Liver (tissue), 3 donors: Measurements from ENCODE around the gene TRMT1.

Experiments used
- GABPA ChIP-seq, 2 donors: IDR thresholded peaks in 1 of 2; conservative IDR thresholded peaks in 1 of 2; 2 replicates each; pipeline ENCODE4 v1.6.1; 2016; ENCODE audit warnings: antibody characterized with exemption in 2 of 2, mild to moderate bottlenecking in 1 of 2, moderate library complexity in 1 of 2
- SP1 ChIP-seq: IDR thresholded peaks from 2 replicates; pipeline ENCODE4 v1.6.1; 2018; ENCODE audit warnings: antibody characterized with exemption, mild to moderate bottlenecking
- TAF1 ChIP-seq: conservative IDR thresholded peaks from 2 replicates; pipeline ENCODE4 v1.6.1; 2016; ENCODE audit warnings: antibody characterized with exemption, mild to moderate bottlenecking
- TF ChIP-seq, protein P1 (sequence below): fragments of 150-350 bp; IDR thresholded peaks from 2 replicates; pipeline ENCODE4 v1.5.1; 2017; ENCODE audit warnings: improper control_type of control experiment, low read depth, low read length; ENCODE audit not compliant: missing input control
- TF ChIP-seq, protein P2 (sequence below): IDR thresholded peaks from 2 replicates; pipeline ENCODE4 v1.6.1; 2016; ENCODE audit warnings: antibody characterized with exemption, mild to moderate bottlenecking
- TF ChIP-seq, protein P3 (sequence below): IDR thresholded peaks from 2 replicates; pipeline ENCODE4 v1.6.1; 2016; ENCODE audit warnings: antibody characterized with exemption
- donor health status: healthy.
- donor health status: healthy.

DNA sequence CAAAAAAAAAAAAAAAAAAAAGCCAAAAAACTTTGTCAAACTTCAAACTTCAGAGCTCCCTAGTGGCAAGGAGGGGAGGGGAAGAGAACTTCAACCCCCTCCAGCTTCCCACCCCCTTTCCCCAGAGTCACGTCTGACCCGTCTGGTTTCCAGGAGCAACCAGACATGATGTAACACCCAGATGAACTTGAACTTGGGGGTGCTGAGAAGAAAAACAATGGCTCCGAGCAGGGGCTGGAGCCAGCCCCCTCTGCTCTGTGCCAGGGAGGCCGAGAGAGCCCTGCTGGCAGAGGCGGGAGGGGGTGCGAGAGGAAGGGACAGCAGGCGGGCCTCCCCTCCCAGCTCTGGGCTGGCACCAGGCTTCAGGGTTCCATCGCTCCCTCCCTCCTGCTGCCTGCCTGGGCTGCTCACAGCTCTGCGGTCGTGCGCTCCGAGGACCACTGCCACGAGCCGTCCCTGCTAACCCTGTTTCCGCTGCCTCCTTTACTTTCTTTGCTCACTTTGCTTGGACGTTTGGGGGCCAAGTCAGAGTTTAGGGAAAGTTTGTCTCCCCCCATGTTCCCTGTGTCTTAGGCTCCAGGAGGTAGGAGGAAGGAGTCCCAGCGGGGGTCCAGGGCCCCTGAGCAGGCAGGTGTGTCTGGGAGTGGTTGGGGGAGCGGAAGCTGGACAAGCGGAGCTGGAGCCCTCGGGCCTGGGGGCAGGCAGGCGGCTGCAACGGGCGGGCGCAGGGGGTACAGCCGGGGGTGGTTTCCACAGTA, 25.0 kb downstream of the TRMT1 start:
- TF ChIP-seq, protein P1, sequence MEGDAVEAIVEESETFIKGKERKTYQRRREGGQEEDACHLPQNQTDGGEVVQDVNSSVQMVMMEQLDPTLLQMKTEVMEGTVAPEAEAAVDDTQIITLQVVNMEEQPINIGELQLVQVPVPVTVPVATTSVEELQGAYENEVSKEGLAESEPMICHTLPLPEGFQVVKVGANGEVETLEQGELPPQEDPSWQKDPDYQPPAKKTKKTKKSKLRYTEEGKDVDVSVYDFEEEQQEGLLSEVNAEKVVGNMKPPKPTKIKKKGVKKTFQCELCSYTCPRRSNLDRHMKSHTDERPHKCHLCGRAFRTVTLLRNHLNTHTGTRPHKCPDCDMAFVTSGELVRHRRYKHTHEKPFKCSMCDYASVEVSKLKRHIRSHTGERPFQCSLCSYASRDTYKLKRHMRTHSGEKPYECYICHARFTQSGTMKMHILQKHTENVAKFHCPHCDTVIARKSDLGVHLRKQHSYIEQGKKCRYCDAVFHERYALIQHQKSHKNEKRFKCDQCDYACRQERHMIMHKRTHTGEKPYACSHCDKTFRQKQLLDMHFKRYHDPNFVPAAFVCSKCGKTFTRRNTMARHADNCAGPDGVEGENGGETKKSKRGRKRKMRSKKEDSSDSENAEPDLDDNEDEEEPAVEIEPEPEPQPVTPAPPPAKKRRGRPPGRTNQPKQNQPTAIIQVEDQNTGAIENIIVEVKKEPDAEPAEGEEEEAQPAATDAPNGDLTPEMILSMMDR, result no peak
- no peak for TF ChIP-seq GABPA (IDR thresholded peaks at IDR 0.05 in 1 of 2, conservative IDR thresholded peaks at IDR 0.05 in 1 of 2)
- no peak for TF ChIP-seq SP1
- TF ChIP-seq, protein P2, sequence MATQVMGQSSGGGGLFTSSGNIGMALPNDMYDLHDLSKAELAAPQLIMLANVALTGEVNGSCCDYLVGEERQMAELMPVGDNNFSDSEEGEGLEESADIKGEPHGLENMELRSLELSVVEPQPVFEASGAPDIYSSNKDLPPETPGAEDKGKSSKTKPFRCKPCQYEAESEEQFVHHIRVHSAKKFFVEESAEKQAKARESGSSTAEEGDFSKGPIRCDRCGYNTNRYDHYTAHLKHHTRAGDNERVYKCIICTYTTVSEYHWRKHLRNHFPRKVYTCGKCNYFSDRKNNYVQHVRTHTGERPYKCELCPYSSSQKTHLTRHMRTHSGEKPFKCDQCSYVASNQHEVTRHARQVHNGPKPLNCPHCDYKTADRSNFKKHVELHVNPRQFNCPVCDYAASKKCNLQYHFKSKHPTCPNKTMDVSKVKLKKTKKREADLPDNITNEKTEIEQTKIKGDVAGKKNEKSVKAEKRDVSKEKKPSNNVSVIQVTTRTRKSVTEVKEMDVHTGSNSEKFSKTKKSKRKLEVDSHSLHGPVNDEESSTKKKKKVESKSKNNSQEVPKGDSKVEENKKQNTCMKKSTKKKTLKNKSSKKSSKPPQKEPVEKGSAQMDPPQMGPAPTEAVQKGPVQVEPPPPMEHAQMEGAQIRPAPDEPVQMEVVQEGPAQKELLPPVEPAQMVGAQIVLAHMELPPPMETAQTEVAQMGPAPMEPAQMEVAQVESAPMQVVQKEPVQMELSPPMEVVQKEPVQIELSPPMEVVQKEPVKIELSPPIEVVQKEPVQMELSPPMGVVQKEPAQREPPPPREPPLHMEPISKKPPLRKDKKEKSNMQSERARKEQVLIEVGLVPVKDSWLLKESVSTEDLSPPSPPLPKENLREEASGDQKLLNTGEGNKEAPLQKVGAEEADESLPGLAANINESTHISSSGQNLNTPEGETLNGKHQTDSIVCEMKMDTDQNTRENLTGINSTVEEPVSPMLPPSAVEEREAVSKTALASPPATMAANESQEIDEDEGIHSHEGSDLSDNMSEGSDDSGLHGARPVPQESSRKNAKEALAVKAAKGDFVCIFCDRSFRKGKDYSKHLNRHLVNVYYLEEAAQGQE, result no peak
- no peak for TF ChIP-seq TAF1
- TF ChIP-seq, protein P3, sequence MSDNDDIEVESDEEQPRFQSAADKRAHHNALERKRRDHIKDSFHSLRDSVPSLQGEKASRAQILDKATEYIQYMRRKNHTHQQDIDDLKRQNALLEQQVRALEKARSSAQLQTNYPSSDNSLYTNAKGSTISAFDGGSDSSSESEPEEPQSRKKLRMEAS, result no peak
